Adipocyte (in vitro differentiated cells): ENCODE results near the gene KRT84.

Experiments
- DNase-seq: peaks from one replicate; pipeline ENCODE4 v3.0.0-alpha.2; 2015; ENCODE audit warnings: low read depth
- H3K27me3 ChIP-seq: replicated peaks from 2 replicates; pipeline ENCODE4 v1.7.0; 2013; ENCODE audit warnings: mild to moderate bottlenecking, low read length, moderate library complexity; ENCODE audit not compliant: control insufficient read depth, insufficient read depth
- H3K36me3 ChIP-seq: 2 replicates; pipeline ENCODE4 v1.7.0; 2013; ENCODE audit warnings: low read length, mild to moderate bottlenecking, moderate library complexity; ENCODE audit not compliant: control insufficient read depth, insufficient read depth, severe bottlenecking
- H3K4me1 ChIP-seq: 2 replicates; pipeline ENCODE4 v1.7.0; 2013; ENCODE audit warnings: mild to moderate bottlenecking, low read length, moderate library complexity; ENCODE audit not compliant: control insufficient read depth, insufficient read depth
- H3K4me3 ChIP-seq: 2 replicates; pipeline ENCODE4 v1.7.0; 2013; ENCODE audit warnings: mild to moderate bottlenecking, low read length, moderate library complexity
- H3K9ac ChIP-seq: 2 replicates; pipeline ENCODE4 v1.7.0; 2013; ENCODE audit warnings: mild to moderate bottlenecking, low read length, moderate library complexity
- H3K9me3 ChIP-seq: 2 replicates; pipeline ENCODE4 v1.7.0; 2013; ENCODE audit warnings: mild to moderate bottlenecking, low read length, moderate library complexity; ENCODE audit not compliant: control insufficient read depth

The KRT84 gene, protein sequence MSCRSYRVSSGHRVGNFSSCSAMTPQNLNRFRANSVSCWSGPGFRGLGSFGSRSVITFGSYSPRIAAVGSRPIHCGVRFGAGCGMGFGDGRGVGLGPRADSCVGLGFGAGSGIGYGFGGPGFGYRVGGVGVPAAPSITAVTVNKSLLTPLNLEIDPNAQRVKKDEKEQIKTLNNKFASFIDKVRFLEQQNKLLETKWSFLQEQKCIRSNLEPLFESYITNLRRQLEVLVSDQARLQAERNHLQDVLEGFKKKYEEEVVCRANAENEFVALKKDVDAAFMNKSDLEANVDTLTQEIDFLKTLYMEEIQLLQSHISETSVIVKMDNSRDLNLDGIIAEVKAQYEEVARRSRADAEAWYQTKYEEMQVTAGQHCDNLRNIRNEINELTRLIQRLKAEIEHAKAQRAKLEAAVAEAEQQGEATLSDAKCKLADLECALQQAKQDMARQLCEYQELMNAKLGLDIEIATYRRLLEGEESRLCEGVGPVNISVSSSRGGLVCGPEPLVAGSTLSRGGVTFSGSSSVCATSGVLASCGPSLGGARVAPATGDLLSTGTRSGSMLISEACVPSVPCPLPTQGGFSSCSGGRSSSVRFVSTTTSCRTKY

DNA sequence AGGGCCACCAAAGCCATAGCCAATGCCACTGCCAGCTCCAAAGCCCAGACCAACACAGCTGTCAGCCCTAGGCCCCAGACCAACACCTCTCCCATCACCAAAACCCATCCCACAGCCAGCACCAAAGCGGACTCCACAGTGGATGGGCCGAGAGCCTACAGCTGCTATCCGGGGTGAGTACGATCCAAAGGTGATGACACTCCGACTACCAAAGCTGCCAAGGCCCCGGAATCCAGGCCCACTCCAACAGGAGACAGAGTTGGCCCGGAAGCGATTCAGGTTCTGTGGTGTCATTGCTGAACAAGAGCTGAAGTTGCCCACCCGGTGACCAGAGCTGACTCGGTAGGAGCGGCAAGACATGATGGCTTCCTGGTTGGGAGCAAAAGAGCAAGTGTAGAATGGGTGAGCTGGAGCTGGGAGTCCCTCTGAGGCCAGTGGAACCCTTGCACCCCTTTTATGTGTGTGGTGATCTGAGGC is at the start of gene KRT84:
Gene KRT84 (minus strand): TSS at position 427 of the 477 bp plus-strand sequence. CDS start 67 bp downstream, at position 360.
- H3K4me3 ChIP-seq = no peak within 1 kb of the TSS
- DNase-seq = no peak
- no peak within 1 kb of the TSS for H3K9ac ChIP-seq

DNA sequence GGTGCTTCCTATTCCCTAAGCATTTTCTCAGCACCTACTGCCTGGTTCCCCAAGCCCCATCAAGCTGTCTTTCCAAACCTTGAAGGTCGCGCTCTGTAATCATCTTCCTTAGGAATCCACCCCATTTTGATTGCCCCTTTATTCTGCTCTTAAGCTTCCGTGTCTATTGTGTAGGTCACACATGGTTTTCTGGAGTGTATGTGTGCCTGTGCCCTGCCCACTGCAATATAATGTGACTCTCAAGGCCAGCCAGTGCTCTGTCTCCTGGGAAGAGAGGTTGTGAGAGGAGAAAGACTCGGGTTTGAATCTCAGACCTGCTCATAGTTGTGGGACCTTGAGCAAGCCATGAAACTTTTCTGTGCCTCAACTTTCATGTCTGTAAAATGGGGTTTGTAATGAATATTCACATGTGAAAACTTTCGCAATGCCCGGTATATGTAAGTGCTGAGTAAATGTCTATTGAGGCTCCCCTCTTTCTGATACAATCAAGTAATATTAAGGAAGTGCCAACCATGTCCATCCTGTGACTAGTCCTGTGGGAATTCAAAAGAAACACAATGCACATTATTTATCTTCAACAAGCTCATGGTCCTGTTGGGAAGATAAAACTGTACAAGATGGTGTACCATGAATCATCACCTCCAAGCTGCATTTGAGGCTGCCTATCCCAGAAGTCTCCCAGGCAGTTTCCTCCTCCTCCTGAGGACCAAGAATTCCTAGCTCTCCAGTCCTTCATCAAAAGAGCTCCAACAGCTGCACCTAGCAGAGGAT is 49.5 kb upstream of the KRT84 start:
- no peak overlapping the region for H3K9ac ChIP-seq
- H3K9me3 ChIP-seq = no peaks in the 10 kb centered on the region
- H3K36me3 ChIP-seq = no peaks in the 10 kb centered on the region
- H3K27me3 ChIP-seq = peaks cover 35% of the 10 kb centered on the region
- no peaks in the 10 kb centered on the region for H3K4me1 ChIP-seq
- H3K4me3 ChIP-seq = no peak overlapping the region
- no peak for DNase-seq

More for the DNA sequence above, at the start of gene KRT84:
- Histone ChIP-seq H3K4me1 (peaks cover 13% of the 10 kb centered on the region), H3K9me3 (no peaks in the 10 kb centered on the region), H3K36me3 (no peaks in the 10 kb centered on the region), H3K27me3 (peaks cover 63% of the 10 kb centered on the region)

GRCh38 chr12:52434081-52434733 is 48.8 kb upstream of the KRT84 start, which contains the start of gene KRT75:
Gene KRT75 (minus strand): TSS chr12:52434371. CDS start chr12:52434304, 67 bp downstream.
- no peak for DNase-seq
- no peaks in the 10 kb centered on the region for H3K4me1 ChIP-seq

GRCh38 chr12:52433501-52434080 is 48.1 kb upstream of the KRT84 start:
- Histone ChIP-seq H3K36me3 (no peaks in the 10 kb centered on the region), H3K9ac (no peak overlapping the region), H3K4me1 (no peaks in the 10 kb centered on the region), H3K4me3 (no peak overlapping the region), H3K9me3 (no peaks in the 10 kb centered on the region), H3K27me3 (peaks cover 46% of the 10 kb centered on the region)
- no peak for DNase-seq

More at GRCh38 chr12:52434081-52434733, 48.8 kb upstream of the KRT84 start, which contains the start of gene KRT75:
- no peak within 1 kb of the TSS for H3K4me3 ChIP-seq
- no peaks in the 10 kb centered on the region for H3K9me3 ChIP-seq
- H3K9ac ChIP-seq = no peak within 1 kb of the TSS
- peaks cover 42% of the 10 kb centered on the region for H3K27me3 ChIP-seq
- no peaks in the 10 kb centered on the region for H3K36me3 ChIP-seq

DNA sequence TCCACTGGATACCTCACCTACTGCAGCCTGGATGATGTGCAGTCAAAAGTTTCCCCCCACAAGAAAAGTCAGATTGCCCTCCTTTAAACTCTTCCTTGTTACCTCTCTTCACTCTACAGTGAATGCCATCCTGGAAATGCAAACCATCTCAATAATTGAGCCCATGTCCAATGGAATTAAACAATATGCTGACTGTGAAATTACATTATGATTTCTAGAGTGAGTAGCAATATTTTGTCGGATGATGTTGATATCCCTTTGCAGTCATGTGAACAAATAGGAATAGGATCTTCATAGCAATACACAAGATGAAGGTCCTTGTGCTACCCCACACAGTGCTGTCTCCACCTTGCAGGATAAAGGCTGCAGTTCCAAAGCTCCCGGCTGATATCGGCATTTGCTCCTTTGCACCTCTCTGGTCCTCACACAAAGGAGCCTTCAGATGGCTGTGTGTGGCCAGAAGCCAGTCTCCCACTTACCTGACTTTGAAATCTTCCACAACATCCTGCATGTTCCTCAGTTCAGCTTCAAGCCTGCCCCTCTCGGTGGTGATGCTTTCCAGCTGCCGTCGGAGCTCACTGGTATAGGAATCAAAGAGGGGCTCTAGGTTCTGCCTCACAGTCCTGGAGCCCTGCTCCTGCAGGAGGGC is 47.2 kb upstream of the KRT84 start:
- DNase-seq = no peak
- Histone ChIP-seq H3K27me3 (peaks cover 51% of the 10 kb centered on the region), H3K4me3 (no peak overlapping the region), H3K4me1 (no peaks in the 10 kb centered on the region), H3K9ac (no peak overlapping the region), H3K36me3 (no peaks in the 10 kb centered on the region), H3K9me3 (no peaks in the 10 kb centered on the region)

DNA sequence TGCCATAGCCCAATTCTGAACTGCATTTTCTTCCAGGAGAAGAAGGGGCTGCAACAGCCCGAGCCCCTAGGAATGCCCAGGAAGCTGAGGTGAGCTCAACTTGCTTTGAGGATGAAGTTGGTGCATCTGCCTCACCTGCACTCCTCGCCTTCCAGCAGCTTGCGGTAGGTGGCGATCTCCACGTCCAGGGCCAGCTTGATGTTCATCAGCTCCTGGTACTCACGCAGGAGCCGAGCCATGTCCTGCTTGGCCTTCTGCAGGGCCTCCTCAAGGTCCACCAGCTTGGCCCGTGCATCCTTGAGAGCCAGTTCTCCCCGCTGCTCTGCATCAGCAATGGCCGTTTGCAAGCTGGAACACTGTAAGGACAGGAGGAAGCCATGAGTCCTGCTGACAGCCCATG is 42.7 kb upstream of the KRT84 start:
- Histone ChIP-seq H3K9me3 (no peaks in the 10 kb centered on the region), H3K36me3 (no peaks in the 10 kb centered on the region), H3K27me3 (peaks cover 55% of the 10 kb centered on the region), H3K4me3 (no peak overlapping the region), H3K4me1 (peaks cover 6% of the 10 kb centered on the region), H3K9ac (no peak overlapping the region)
- no peak for DNase-seq

DNA sequence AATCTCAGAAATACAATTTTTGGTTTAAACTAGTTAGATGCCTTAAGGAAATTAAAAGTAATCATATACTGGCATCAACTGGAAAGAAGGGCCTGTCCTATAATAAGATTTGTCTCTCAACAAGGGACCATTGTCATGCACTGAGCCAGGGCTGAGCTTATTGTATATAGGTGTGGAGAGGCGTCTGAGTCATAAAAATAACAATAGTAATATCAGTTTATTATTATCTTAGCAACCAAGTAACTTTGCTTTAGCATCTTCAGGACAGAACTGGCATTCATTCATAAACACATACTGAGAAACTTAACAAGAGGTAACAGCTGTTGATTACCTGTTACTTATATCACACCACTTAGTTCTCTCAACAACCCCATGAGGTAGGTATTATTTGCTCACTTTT is 41.6 kb upstream of the KRT84 start:
- peaks cover 11% of the 10 kb centered on the region for H3K4me1 ChIP-seq
- no peak for DNase-seq
- H3K4me3 ChIP-seq = no peak overlapping the region
- no peaks in the 10 kb centered on the region for H3K36me3 ChIP-seq
- H3K9ac ChIP-seq = no peak overlapping the region
- peaks cover 46% of the 10 kb centered on the region for H3K27me3 ChIP-seq
- H3K9me3 ChIP-seq = no peaks in the 10 kb centered on the region

DNA sequence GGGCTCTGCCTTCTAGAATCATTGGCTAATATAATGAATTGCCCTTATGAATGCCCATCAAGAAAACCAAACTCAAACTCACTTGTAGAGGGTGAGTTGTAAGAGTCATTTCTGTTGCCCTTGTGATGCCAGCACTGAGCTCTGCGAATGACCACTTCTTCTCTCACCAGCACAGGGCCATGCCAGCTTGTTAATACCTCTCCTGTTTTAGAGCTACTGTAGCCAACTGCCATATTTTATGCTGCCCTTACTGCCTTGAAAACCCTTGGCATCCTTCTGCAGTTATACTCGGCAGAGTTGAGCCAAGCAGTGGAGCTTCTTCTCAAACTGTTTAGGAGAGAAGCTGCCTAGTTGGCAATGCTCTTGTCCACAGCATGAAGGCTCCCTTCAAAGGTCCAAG is 40.6 kb upstream of the KRT84 start:
- no peak overlapping the region for H3K4me3 ChIP-seq

DNA sequence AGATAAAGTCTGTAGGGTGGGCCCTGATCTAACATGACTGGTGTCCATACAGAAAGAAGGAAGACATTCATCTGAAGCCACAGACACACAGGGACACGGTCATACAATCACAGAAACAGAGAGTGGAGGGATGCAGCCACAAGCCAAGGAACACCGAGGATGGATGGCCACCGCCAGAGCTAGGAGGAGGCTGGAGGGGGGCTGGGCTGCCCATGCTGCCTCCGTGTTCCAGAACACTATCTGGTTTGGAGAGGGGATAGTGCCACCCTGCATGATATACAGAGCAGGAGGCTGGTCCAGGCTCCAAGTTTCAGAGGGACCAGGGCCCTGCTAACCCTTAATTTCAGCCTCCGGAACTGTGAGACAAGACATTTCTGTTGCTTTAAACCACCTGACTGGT is 40.0 kb upstream of the KRT84 start:
- H3K4me3 ChIP-seq = no peak overlapping the region
- peaks cover 11% of the 10 kb centered on the region for H3K4me1 ChIP-seq
- H3K27me3 ChIP-seq = peaks cover 38% of the 10 kb centered on the region
- no peak overlapping the region for H3K9ac ChIP-seq
- no peaks in the 10 kb centered on the region for H3K9me3 ChIP-seq
- no peaks in the 10 kb centered on the region for H3K36me3 ChIP-seq
- no peak for DNase-seq

More for the DNA sequence above, 40.6 kb upstream of the KRT84 start:
- Histone ChIP-seq H3K36me3 (no peaks in the 10 kb centered on the region), H3K4me1 (peaks cover 11% of the 10 kb centered on the region), H3K9me3 (no peaks in the 10 kb centered on the region), H3K27me3 (peaks cover 44% of the 10 kb centered on the region), H3K9ac (no peak overlapping the region)
- no peak for DNase-seq
